ENCODE measurements around the gene C12orf75.

The C12orf75 gene

DNA sequence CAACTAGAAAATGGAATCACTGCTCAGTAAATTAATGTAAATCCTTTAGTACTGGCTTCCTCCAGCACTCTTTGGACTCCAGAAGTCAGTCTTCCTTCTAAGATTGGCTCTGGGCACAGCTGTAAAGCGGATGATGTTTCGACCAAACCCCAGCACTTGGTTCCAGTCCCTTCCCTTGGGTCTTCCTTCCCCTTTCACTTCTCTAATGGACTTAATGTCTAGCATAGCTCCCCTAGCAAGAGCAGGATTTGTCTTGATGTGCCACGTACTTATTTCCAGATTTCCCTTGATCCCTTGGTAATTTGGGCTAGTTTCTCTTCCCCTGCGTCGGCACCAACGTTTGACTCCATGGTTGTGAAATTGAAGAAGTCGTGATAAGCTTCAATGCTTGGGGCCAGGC, 28.3 kb downstream of the C12orf75 start:
- TF ChIP-seq CTCF (IDR thresholded peaks at IDR 0.05; ENCODE audit: poor library complexity, severe bottlenecking): no peak
- Histone ChIP-seq H3K36me3 (ENCODE audit: low read depth) (no peaks in the 10 kb centered on the region), H3K9me3 (ENCODE audit: severe bottlenecking) (no peaks in the 10 kb centered on the region), H3K27ac (ENCODE audit: poor library complexity, severe bottlenecking) (no peak overlapping the region), H3K4me1 (ENCODE audit: insufficient read depth, poor library complexity, severe bottlenecking) (no peaks in the 10 kb centered on the region), H3K4me3 (ENCODE audit: severe bottlenecking) (no peak overlapping the region), H3K27me3 (ENCODE audit: insufficient read depth, poor library complexity, severe bottlenecking) (no peaks in the 10 kb centered on the region)
- DNase-seq (ENCODE audit: low spot score) (no peak), ATAC-seq (ENCODE audit: low read depth) (no peak)

- no peak overlapping the region for H3K27ac ChIP-seq (ENCODE audit: poor library complexity, severe bottlenecking)
- H3K4me1 ChIP-seq (ENCODE audit: insufficient read depth, poor library complexity, severe bottlenecking): no peaks in the 10 kb centered on the region
- H3K9me3 ChIP-seq (ENCODE audit: severe bottlenecking): no peaks in the 10 kb centered on the region
- TF ChIP-seq CTCF (IDR thresholded peaks at IDR 0.05; ENCODE audit: poor library complexity, severe bottlenecking): no peak
- H3K36me3 ChIP-seq (ENCODE audit: low read depth): 0 out of 2 replicates have a peak, but pooled peaks cover 3% of the 10 kb centered on the region
- no peak overlapping the region for H3K4me3 ChIP-seq (ENCODE audit: severe bottlenecking)
- DNase-seq (ENCODE audit: low spot score) (no peak), ATAC-seq (ENCODE audit: low read depth) (no peak)
- no peaks in the 10 kb centered on the region for H3K27me3 ChIP-seq (ENCODE audit: insufficient read depth, poor library complexity, severe bottlenecking)
Measured at GRCh38 chr12:105359856-105360255, 29.4 kb downstream of the C12orf75 start.

DNA sequence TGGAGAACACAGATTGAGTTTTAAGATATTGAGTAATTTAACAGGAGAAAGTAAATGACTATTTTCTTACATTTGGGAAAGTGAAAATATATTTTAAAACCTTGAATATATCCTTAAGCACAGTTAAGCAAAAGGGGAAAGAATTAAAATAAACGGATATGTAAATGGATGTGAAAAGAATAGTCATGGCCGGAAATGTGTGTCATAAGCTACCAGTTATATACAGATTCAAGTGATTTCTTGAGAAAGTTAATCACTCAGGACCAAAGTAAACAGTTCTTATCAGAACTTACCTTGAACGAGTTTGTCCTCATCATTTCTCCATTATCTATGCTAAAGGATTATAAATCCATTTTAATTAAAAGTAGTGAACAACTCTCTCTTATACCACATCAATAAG, 33.4 kb downstream of the C12orf75 start:
- H3K36me3 ChIP-seq (ENCODE audit: low read depth): peaks cover 25% of the 10 kb centered on the region
- H3K27ac ChIP-seq (ENCODE audit: poor library complexity, severe bottlenecking): no peak overlapping the region
- no peak for ATAC-seq (ENCODE audit: low read depth)
- no peaks in the 10 kb centered on the region for H3K9me3 ChIP-seq (ENCODE audit: severe bottlenecking)
- TF ChIP-seq CTCF (IDR thresholded peaks at IDR 0.05; ENCODE audit: poor library complexity, severe bottlenecking): no peak
- no peak overlapping the region for H3K4me3 ChIP-seq (ENCODE audit: severe bottlenecking)
- H3K27me3 ChIP-seq (ENCODE audit: insufficient read depth, poor library complexity, severe bottlenecking): no peaks in the 10 kb centered on the region
- no peak for DNase-seq (ENCODE audit: low spot score)
- H3K4me1 ChIP-seq (ENCODE audit: insufficient read depth, poor library complexity, severe bottlenecking): no peaks in the 10 kb centered on the region

GRCh38 chr12:105365231-105365630, 34.7 kb downstream of the C12orf75 start:
- H3K27me3 ChIP-seq (ENCODE audit: insufficient read depth, poor library complexity, severe bottlenecking): no peaks in the 10 kb centered on the region
- no peaks in the 10 kb centered on the region for H3K9me3 ChIP-seq (ENCODE audit: severe bottlenecking)
- no peak for DNase-seq (ENCODE audit: low spot score)
- no peaks in the 10 kb centered on the region for H3K4me1 ChIP-seq (ENCODE audit: insufficient read depth, poor library complexity, severe bottlenecking)
- H3K4me3 ChIP-seq (ENCODE audit: severe bottlenecking): no peak overlapping the region
- H3K27ac ChIP-seq (ENCODE audit: poor library complexity, severe bottlenecking): no peak overlapping the region
- no peak for TF ChIP-seq CTCF (IDR thresholded peaks at IDR 0.05; ENCODE audit: poor library complexity, severe bottlenecking)
- peaks cover 25% of the 10 kb centered on the region for H3K36me3 ChIP-seq (ENCODE audit: low read depth)
- ATAC-seq (ENCODE audit: low read depth): no peak

DNA sequence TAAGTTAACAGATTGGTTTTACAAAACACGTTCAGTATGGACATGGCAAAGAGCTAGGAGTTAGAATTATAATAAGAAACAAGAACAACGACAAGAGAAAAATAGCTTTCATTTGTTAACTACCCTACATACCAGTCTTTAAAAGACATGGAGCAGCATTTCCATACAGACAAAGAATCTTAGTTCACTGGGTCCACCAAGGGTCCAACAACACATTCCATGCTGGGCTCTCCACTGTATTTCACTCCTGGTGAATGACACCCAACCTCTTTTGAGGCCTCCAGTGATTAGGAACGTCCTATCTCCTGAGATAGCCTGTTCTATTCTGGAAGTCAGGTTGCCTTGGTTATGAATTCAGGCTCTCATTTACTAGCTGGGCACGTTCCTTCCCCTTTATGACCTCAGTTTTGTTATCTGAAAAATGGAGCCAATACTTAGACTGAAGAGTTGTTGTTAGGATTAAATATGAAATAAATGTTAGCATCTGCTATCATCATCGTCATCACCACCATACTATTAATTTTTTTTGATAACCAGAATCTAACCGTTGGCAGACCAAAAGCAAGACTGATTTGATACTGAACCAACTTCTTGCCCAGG, 37.7 kb downstream of the C12orf75 start:
- Histone ChIP-seq H3K36me3 (ENCODE audit: low read depth) (peaks cover 48% of the 10 kb centered on the region), H3K4me3 (ENCODE audit: severe bottlenecking) (no peak overlapping the region), H3K4me1 (ENCODE audit: insufficient read depth, poor library complexity, severe bottlenecking) (no peaks in the 10 kb centered on the region), H3K27me3 (ENCODE audit: insufficient read depth, poor library complexity, severe bottlenecking) (no peaks in the 10 kb centered on the region), H3K9me3 (ENCODE audit: severe bottlenecking) (no peaks in the 10 kb centered on the region), H3K27ac (ENCODE audit: poor library complexity, severe bottlenecking) (no peak overlapping the region)
- no peak for ATAC-seq (ENCODE audit: low read depth)
- no peak for TF ChIP-seq CTCF (IDR thresholded peaks at IDR 0.05; ENCODE audit: poor library complexity, severe bottlenecking)
- DNase-seq (ENCODE audit: low spot score): no peak

Data from RWPE2 (cell line).